Left ventricle myocardium inferior (tissue), 1 donor: ENCODE results near the gene DEPDC1. TPM values are rescaled to one million over a fixed set of nuclear protein-coding genes. Genes with fewer than 3 reads are reported as not detected.
"Not testable (repeated sequence)": the region's sequence is repeated elsewhere in the genome, so short reads cannot be mapped to it uniquely, and the experiment has no call there.

ENCODE experiments used
- DNase-seq: peaks from one replicate; pipeline ENCODE4 v3.0.0-alpha.2; 2020
- H3K27ac ChIP-seq: fragments of 200-600 bp; replicated peaks from 2 replicates; pipeline ENCODE4 v1.8.0; 2021
- H3K27me3 ChIP-seq: fragments of 200-600 bp; 2 replicates; pipeline ENCODE4 v1.8.0; 2021; ENCODE audit warnings: low read depth
- H3K36me3 ChIP-seq: fragments of 200-600 bp; 2 replicates; pipeline ENCODE4 v1.8.0; 2021
- H3K4me1 ChIP-seq: fragments of 200-600 bp; 2 replicates; pipeline ENCODE4 v1.8.0; 2021
- H3K4me3 ChIP-seq: fragments of 200-600 bp; 2 replicates; pipeline ENCODE4 v1.8.0; 2021; ENCODE audit warnings: mild to moderate bottlenecking, moderate library complexity
- H3K9me3 ChIP-seq: fragments of 200-600 bp; replicated peaks from 2 replicates; pipeline ENCODE4 v1.8.0; 2021
- intact Hi-C: fragments of 100-400 bp; cut with micrococcal nuclease; formaldehyde crosslinking; loops from one replicate; pipeline ENCODE4 v1.11.0; 2022
- total RNA-seq: library from RNA; stranded (reverse); fragmentation: NEBNext Ultra II Directional; extraction: Animal tissue kit (Norgen Biotek cat#: 25700); gene quantifications from one replicate; pipeline ENCODE4 v1.2.1, GENCODE V29; 2021
- TF ChIP-seq, protein P1 (sequence below): fragments of 200-600 bp; IDR thresholded peaks from 2 replicates; pipeline ENCODE4 v1.8.0; 2021; ENCODE audit warnings: antibody characterized with exemption, mild to moderate bottlenecking, borderline replicate concordance
- donor health status: DM: no; HTN: yes; CAD: no; lungs with severe emphysema.

The DEPDC1 gene
- total RNA-seq, 1 donor from 2014 or later, result 0.27 TPM

DNA sequence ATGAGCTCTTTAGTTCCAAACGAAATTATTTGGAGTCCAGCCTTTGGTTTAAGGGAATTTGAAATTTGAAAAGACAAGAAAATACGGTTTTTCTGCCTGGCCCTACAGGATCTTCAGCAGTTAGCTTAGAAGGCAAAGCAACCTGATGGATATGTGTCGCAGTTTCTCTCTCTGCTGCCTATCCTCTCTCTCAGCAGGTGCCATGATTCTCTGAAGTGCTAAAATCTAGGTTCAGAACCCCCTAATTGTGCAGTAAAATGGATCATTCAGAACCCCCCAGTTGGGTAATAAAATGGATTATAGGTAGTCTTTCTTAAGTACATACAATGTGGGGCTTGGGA, 446 bp upstream of the DEPDC1 start:
- TF ChIP-seq, protein P1, sequence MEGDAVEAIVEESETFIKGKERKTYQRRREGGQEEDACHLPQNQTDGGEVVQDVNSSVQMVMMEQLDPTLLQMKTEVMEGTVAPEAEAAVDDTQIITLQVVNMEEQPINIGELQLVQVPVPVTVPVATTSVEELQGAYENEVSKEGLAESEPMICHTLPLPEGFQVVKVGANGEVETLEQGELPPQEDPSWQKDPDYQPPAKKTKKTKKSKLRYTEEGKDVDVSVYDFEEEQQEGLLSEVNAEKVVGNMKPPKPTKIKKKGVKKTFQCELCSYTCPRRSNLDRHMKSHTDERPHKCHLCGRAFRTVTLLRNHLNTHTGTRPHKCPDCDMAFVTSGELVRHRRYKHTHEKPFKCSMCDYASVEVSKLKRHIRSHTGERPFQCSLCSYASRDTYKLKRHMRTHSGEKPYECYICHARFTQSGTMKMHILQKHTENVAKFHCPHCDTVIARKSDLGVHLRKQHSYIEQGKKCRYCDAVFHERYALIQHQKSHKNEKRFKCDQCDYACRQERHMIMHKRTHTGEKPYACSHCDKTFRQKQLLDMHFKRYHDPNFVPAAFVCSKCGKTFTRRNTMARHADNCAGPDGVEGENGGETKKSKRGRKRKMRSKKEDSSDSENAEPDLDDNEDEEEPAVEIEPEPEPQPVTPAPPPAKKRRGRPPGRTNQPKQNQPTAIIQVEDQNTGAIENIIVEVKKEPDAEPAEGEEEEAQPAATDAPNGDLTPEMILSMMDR, result peak; percentile 3
- Histone ChIP-seq H3K36me3 (no peaks in the 10 kb centered on the region), H3K4me3 (peak overlapping the region; percentile 70), H3K27ac (peak overlapping the region; percentile 45), H3K27me3 (no peaks in the 10 kb centered on the region), H3K9me3 (no peaks in the 10 kb centered on the region), H3K4me1 (peaks cover 18% of the 10 kb centered on the region)
- intact Hi-C loops, result no loop called here
- no peak for DNase-seq

DNA sequence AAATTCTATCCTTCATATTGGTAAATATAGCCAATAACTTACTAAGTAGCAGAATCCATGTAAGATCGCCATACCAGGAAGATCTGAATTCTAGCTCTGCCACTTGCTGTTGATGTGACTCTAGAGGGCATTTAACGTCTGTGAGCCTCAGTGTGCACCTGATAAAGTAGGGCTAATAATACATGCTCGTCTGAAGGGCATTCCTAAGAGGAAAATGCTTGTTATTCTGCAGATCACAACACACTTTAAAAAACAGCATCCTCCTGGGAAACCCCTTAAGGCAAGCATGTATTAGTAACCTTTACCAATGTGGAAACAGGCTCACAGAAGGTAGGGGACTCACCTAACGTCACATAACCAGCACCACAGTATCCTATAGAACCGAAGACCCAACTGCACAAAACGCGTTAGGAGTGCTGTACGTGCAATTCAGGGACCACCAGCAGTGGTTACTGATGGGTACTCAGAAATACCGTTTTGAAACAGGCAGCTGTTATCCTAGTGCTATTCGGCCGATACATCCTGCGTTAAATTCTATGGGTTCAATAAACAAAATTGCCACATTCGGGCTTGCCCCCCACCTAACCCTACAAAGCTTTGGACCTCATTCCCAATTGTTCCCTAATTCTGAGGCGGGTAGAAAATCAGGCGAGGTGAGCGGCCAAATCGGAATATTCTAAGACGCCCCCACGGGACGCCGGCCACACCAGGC, 758 bp downstream of the DEPDC1 start:
- Histone ChIP-seq H3K9me3 (no peaks in the 10 kb centered on the region), H3K4me3 (peak overlapping the region; percentile 70), H3K36me3 (no peaks in the 10 kb centered on the region), H3K4me1 (peaks cover 18% of the 10 kb centered on the region), H3K27ac (no peak overlapping the region), H3K27me3 (no peaks in the 10 kb centered on the region)
- no peak for DNase-seq
- intact Hi-C loops, result no loop called here
- TF ChIP-seq, protein P1, result no peak

DNA sequence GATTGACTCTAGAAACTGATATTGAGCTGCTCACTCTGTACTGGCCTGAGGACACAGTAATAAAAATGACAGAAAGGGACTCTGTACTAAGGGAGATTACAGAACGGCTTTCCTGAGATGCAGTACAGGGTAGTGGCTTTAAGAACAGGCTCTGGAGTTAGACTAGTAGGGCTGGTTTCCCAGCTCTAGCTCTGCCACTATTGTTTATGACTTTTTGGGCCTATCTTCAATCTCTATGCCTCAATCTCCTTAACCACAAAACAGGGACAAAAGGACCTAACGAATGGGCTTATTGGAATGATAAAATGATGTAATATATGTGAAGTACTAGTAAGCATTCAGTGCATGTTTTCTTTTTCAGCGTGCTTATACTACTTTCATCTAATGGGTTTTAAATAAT, 1.4 kb downstream of the DEPDC1 start:
- Histone ChIP-seq H3K27ac (no peak overlapping the region), H3K36me3 (no peaks in the 10 kb centered on the region), H3K4me3 (peak overlapping the region; percentile 70), H3K27me3 (no peaks in the 10 kb centered on the region), H3K4me1 (peaks cover 18% of the 10 kb centered on the region), H3K9me3 (no peaks in the 10 kb centered on the region)
- TF ChIP-seq, protein P1, result no peak
- intact Hi-C loops, result no loop called here
- no peak for DNase-seq

DNA sequence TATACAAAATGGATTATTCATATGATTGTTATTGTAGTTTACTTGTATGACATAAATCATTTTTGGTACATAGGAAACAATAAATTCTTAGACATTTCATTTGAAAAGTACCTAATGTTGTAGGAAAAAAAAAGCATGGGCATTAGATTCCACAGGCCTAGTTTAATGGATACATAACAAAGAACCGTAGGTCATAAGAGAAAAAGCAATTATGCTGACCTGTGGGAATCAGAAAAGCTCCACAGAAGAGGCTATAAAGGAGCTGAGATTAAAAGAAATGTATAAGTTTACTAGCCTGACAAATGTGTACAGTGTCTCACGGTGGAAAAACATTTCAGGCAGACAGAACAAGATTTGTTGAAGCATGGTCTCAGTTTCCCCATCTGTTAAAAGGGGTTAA, 3.7 kb downstream of the DEPDC1 start:
- intact Hi-C loops, result no loop called here
- no peak overlapping the region for H3K27ac ChIP-seq
- H3K36me3 ChIP-seq, result no peaks in the 10 kb centered on the region
- no peaks in the 10 kb centered on the region for H3K27me3 ChIP-seq
- TF ChIP-seq, protein P1, result no peak
- no peak for DNase-seq
- H3K4me1 ChIP-seq, result peaks cover 18% of the 10 kb centered on the region
- no peak overlapping the region for H3K4me3 ChIP-seq
- H3K9me3 ChIP-seq, result no peaks in the 10 kb centered on the region

DNA sequence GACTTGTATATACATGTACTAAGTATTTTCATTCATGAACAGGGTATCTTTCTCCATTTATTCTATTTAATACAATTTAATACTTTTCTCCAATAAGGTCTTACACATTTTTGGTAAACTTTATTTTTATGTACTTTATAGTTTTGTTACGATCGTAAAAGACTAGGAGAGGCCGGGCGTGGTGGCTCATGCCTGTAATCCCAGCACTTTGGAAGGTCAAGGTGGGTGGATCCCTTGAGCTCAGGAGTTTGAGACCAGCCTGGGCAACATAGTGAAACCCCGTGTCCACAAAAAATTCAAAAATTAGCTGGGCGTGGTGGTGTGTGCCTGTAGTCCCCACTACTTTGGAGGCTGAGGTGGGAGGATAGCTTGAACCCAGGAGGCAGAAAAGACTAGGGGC, 4.6 kb downstream of the DEPDC1 start:
- DNase-seq, H3K27me3 ChIP-seq, H3K36me3 ChIP-seq, H3K27ac ChIP-seq, H3K4me3 ChIP-seq, H3K9me3 ChIP-seq, intact Hi-C loops: not testable (repeated sequence)
- H3K4me1 ChIP-seq, result peaks cover 14% of the 10 kb centered on the region

DNA sequence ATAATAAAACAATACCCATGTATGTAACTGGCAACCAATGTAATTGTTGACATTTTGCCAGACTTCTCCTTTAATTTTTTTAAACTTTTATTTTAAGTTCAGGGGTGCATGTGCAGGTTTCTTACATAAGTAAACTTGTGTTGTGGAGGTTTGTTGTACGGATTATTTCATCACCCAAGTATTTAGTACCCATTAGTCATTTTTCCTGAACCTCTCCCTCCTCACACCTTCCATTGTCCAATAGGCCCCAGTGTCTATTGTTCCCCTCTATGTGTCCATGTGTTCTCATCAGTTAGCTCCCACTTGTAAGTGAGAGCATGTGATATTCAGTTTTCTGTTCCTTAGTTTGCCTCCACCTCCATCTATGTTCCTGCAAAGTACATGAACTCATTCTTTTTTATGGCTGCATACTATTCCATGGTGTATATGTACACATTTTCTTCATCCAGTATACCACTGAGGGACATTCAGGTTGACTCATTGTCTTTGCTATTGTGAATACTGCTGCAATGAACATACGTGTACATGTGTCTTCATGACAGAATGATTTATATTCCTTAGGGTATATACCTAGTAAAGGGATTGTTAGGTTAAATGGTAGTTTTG, 6.7 kb downstream of the DEPDC1 start:
- Histone ChIP-seq H3K4me1 (no peaks in the 10 kb centered on the region), H3K36me3 (no peaks in the 10 kb centered on the region), H3K27me3 (no peaks in the 10 kb centered on the region), H3K27ac (no peak overlapping the region), H3K9me3 (no peaks in the 10 kb centered on the region), H3K4me3 (no peak overlapping the region)
- intact Hi-C loops, result no loop called here
- TF ChIP-seq, protein P1, result no peak
- DNase-seq, result no peak
